ENCODE results near the gene COA6.

- TF ChIP-seq ZNF512 (CRISPR knock-in tag; IDR thresholded peaks at IDR 0.05; ENCODE audit: borderline replicate concordance) (no peak), CTCF (IDR thresholded peaks at IDR 0.05) (no peak), ATF1 (CRISPR knock-in tag; IDR thresholded peaks at IDR 0.05) (no peak), NFE2L1 (CRISPR knock-in tag; IDR thresholded peaks at IDR 0.05) (no peak), ZMAT4 (CRISPR knock-in tag; IDR thresholded peaks at IDR 0.05) (no peak), ZNF121 (CRISPR knock-in tag; IDR thresholded peaks at IDR 0.05) (no peak), STAT6 (CRISPR knock-in tag; conservative IDR thresholded peaks at IDR 0.05; ENCODE audit: low read depth) (no peak)
Observed at GRCh38 chr1:234413485-234413884, 40.2 kb downstream of the COA6 start.

All from WTC11 (cell line).